H9 (cell line): ENCODE data around the gene NMUR1. TPM values are rescaled to one million over a fixed set of nuclear protein-coding genes. Genes with fewer than 3 reads are reported as not detected.

Experiments
- DNase-seq: peaks from one replicate; pipeline ENCODE4 v3.0.0-alpha.2; 2017
- H2AFZ ChIP-seq: one replicate; pipeline ENCODE4 v1.6.1; 2013; ENCODE audit warnings: mild to moderate bottlenecking, low read length, control low read depth, moderate library complexity
- H2AK5ac ChIP-seq: 2 replicates; pipeline ENCODE4 v1.6.1; 2013; ENCODE audit warnings: low read length, control low read depth, mixed read lengths; ENCODE audit not compliant: insufficient read length
- H2BK120ac ChIP-seq: one replicate; pipeline ENCODE4 v1.6.1; 2013; ENCODE audit warnings: low read depth, mild to moderate bottlenecking, low read length, control low read depth, inconsistent platforms; ENCODE audit not compliant: poor library complexity, severe bottlenecking
- H2BK12ac ChIP-seq: 2 replicates; pipeline ENCODE4 v1.6.1; 2013; ENCODE audit warnings: low read length, control low read depth, mixed read lengths, low read depth; ENCODE audit not compliant: insufficient read length
- H2BK15ac ChIP-seq: 2 replicates; pipeline ENCODE4 v1.6.1; 2013; ENCODE audit warnings: low read depth, low read length, control low read depth
- H2BK20ac ChIP-seq: one replicate; pipeline ENCODE4 v1.6.1; 2013; ENCODE audit warnings: low read depth, mild to moderate bottlenecking, low read length, control low read depth, inconsistent platforms; ENCODE audit not compliant: poor library complexity, severe bottlenecking
- H2BK5ac ChIP-seq: 2 replicates; pipeline ENCODE4 v1.6.1; 2013; ENCODE audit warnings: low read length, control low read depth, mixed read lengths; ENCODE audit not compliant: insufficient read length
- H3K14ac ChIP-seq: 2 replicates; pipeline ENCODE4 v1.6.1; 2013; ENCODE audit warnings: low read length, control low read depth; ENCODE audit not compliant: insufficient read depth
- H3K18ac ChIP-seq: 2 replicates; pipeline ENCODE4 v1.6.1; 2013; ENCODE audit warnings: low read depth, mild to moderate bottlenecking, mixed read lengths, low read length, control low read depth; ENCODE audit not compliant: insufficient read length
- H3K23ac ChIP-seq: 2 replicates; pipeline ENCODE4 v1.6.1; 2013; ENCODE audit warnings: low read length, control low read depth, mixed read lengths, low read depth; ENCODE audit not compliant: insufficient read length
- H3K23me2 ChIP-seq: 2 replicates; pipeline ENCODE4 v1.6.1; 2013; ENCODE audit warnings: low read depth, mild to moderate bottlenecking, mixed read lengths, low read length, control low read depth; ENCODE audit not compliant: insufficient read length, poor library complexity, severe bottlenecking
- H3K27ac ChIP-seq: 2 replicates; pipeline ENCODE4 v1.5.1; 2013; ENCODE audit warnings: low read length, control low read depth, mixed read lengths, low read depth; ENCODE audit not compliant: insufficient read length
- H3K27me3 ChIP-seq: 2 replicates; pipeline ENCODE4 v1.6.1; 2013; ENCODE audit warnings: low read length, control low read depth, inconsistent platforms; ENCODE audit not compliant: insufficient read depth
- H3K4ac ChIP-seq: 2 replicates; pipeline ENCODE4 v1.6.1; 2013; ENCODE audit warnings: low read depth, mild to moderate bottlenecking, control low read depth, inconsistent platforms, low read length, moderate library complexity
- H3K4me1 ChIP-seq: 2 replicates; pipeline ENCODE4 v1.6.1; 2013; ENCODE audit warnings: low read length, control low read depth, inconsistent platforms; ENCODE audit not compliant: insufficient read depth
- H3K4me2 ChIP-seq: 2 replicates; pipeline ENCODE4 v1.6.1; 2013; ENCODE audit warnings: low read length, control low read depth, mixed read lengths; ENCODE audit not compliant: insufficient read length, insufficient read depth
- H3K56ac ChIP-seq: 2 replicates; pipeline ENCODE4 v1.6.1; 2013; ENCODE audit warnings: low read depth, mild to moderate bottlenecking, mixed read lengths, low read length, control low read depth; ENCODE audit not compliant: insufficient read length
- H3K79me1 ChIP-seq: 2 replicates; pipeline ENCODE4 v1.6.1; 2013; ENCODE audit warnings: low read depth, mild to moderate bottlenecking, moderate library complexity, low read length, control low read depth, inconsistent platforms; ENCODE audit not compliant: insufficient read depth, poor library complexity, severe bottlenecking
- H3K79me2 ChIP-seq: 2 replicates; pipeline ENCODE4 v1.6.1; 2013; ENCODE audit warnings: low read length, control low read depth, inconsistent platforms; ENCODE audit not compliant: insufficient read depth
- H3K9ac ChIP-seq: 2 replicates; pipeline ENCODE4 v1.6.1; 2013; ENCODE audit warnings: low read length, control low read depth, mixed read lengths; ENCODE audit not compliant: insufficient read length; ENCODE audit errors: extremely low read depth
- H3K9me3 ChIP-seq: one replicate; pipeline ENCODE4 v1.6.1; 2013; ENCODE audit warnings: low read depth, low read length, inconsistent platforms; ENCODE audit not compliant: control insufficient read depth
- H3T11ph ChIP-seq: one replicate; pipeline ENCODE4 v1.6.1; 2013; ENCODE audit warnings: mild to moderate bottlenecking, low read length, control low read depth, inconsistent platforms
- H4K20me1 ChIP-seq: one replicate; pipeline ENCODE4 v1.6.1; 2013; ENCODE audit not compliant: control insufficient read depth, insufficient read length, insufficient read depth
- H4K5ac ChIP-seq: 2 replicates; pipeline ENCODE4 v1.6.1; 2013; ENCODE audit warnings: low read depth, mild to moderate bottlenecking, mixed read lengths, low read length, control low read depth; ENCODE audit not compliant: insufficient read length
- H4K8ac ChIP-seq: replicated peaks from 2 replicates; pipeline ENCODE4 v1.6.1; 2013; ENCODE audit warnings: low read length, control low read depth, mixed read lengths, low read depth; ENCODE audit not compliant: insufficient read length
- H4K91ac ChIP-seq: 2 replicates; pipeline ENCODE4 v1.6.1; 2013; ENCODE audit warnings: low read depth, mild to moderate bottlenecking, moderate library complexity, mixed read lengths, low read length, control low read depth; ENCODE audit not compliant: insufficient read length
- H3K27ac Mint-ChIP-seq, 3 experiments: 2 replicates in 2 of 3; 3 replicates in 1 of 3; pipeline ENCODE4 v1.8.0; 2020 to 2021; ENCODE audit warnings: mixed read lengths in 3 of 3, mild to moderate bottlenecking in 1 of 3, moderate library complexity in 1 of 3
- H3K27me3 Mint-ChIP-seq: 2 replicates; pipeline ENCODE4 v1.8.0; 2021; ENCODE audit warnings: low read depth, mild to moderate bottlenecking, moderate library complexity, mixed read lengths
- H3K36me3 Mint-ChIP-seq, 3 experiments: 2 replicates in 2 of 3; 3 replicates in 1 of 3; pipeline ENCODE4 v1.8.0; 2020 to 2021; ENCODE audit warnings: low read depth in 3 of 3, mixed read lengths in 3 of 3; ENCODE audit not compliant: insufficient read depth in 1 of 3
- H3K4me1 Mint-ChIP-seq, 2 experiments: 2 replicates each; pipeline ENCODE4 v1.8.0; 2020; ENCODE audit warnings: mixed read lengths in 2 of 2
- H3K4me3 Mint-ChIP-seq, 2 experiments: 2 replicates in 1 of 2; 3 replicates in 1 of 2; pipeline ENCODE4 v1.8.0; 2020 to 2021; ENCODE audit warnings: mild to moderate bottlenecking in 2 of 2, mixed read lengths in 2 of 2, moderate library complexity in 1 of 2
- H3K9me3 Mint-ChIP-seq, 2 experiments: 2 replicates in 1 of 2; 3 replicates in 1 of 2; pipeline ENCODE4 v1.8.0; 2020; ENCODE audit warnings: mild to moderate bottlenecking in 2 of 2, mixed read lengths in 2 of 2, moderate library complexity in 1 of 2
- CTCF ChIP-seq: fragments of 200-600 bp; sonication (generic); conservative IDR thresholded peaks from 3 replicates; pipeline ENCODE4 v1.8.0; 2021; ENCODE audit warnings: antibody characterized with exemption, mild to moderate bottlenecking
- WGBS: extraction: QIAGEN DNeasy Blood & Tissue Kit; methylation state at CpG from one replicate; pipeline ENCODE4 v1.1.7; 2013; ENCODE audit warnings: missing lambda C conversion rate, low lambda C conversion rate, mixed read lengths; ENCODE audit not compliant: insufficient read length; ENCODE audit errors: extremely low coverage; 5-methylcytosine and 5-hydroxymethylcytosine counted together
- total RNA-seq: library from RNA; stranded (reverse); gene quantifications from 2 replicates; pipeline ENCODE4 v1.2.1, GENCODE V29; 2021

Gene NMUR1
- total RNA-seq, 1 experiment from 2014 or later, result 0.20 TPM

GRCh38 chr2:231567159-231567558 lies 36.9 kb upstream of the NMUR1 start:
- H3K18ac ChIP-seq, result no peak overlapping the region
- no CpG with 5 or more reads among the region's 3 CpGs for WGBS
- H3K14ac ChIP-seq, result no peak overlapping the region
- no peaks in the 10 kb centered on the region for H3K27me3 ChIP-seq
- H2BK12ac ChIP-seq, result peak overlapping the region; percentile 45
- H3K23me2 ChIP-seq, result no peaks in the 10 kb centered on the region
- H3K27ac ChIP-seq, result no peak overlapping the region
- Mint-ChIP-seq H3K27me3 (no peaks in the 10 kb centered on the region), H3K27ac (peak overlapping the region in 1 of 3 experiments; percentile 28; a peak in 1 of 7 replicates), H3K4me3 (no peak overlapping the region), H3K9me3 (peaks cover 22 to 25% of the 10 kb centered on the region in 2 experiments), H3K4me1 (peaks cover 32 to 34% of the 10 kb centered on the region in 2 experiments), H3K36me3 (peaks cover 1 to 29% (median 5%) of the 10 kb centered on the region in 3 experiments; a peak in 4 of 7 replicates)
- H2AK5ac ChIP-seq, result no peak overlapping the region
- H2AFZ ChIP-seq, result no peak overlapping the region
- no peak overlapping the region for H3K4ac ChIP-seq
- no peak overlapping the region for H3T11ph ChIP-seq
- peaks cover 6% of the 10 kb centered on the region; the same call in 1 of the 2 replicates for H3K4me1 ChIP-seq
- H2BK5ac ChIP-seq, result no peak overlapping the region
- H4K91ac ChIP-seq, result no peak overlapping the region
- DNase-seq, result no peak
- no peaks in the 10 kb centered on the region for H3K79me2 ChIP-seq
- H3K23ac ChIP-seq, result no peak overlapping the region
- no peak overlapping the region for H3K9ac ChIP-seq
- H4K8ac ChIP-seq, result no peak overlapping the region
- no peaks in the 10 kb centered on the region for H3K79me1 ChIP-seq
- no peak overlapping the region for H2BK20ac ChIP-seq
- H4K5ac ChIP-seq, result no peak overlapping the region
- no peak overlapping the region for H3K4me2 ChIP-seq
- no peaks in the 10 kb centered on the region for H4K20me1 ChIP-seq
- H3K9me3 ChIP-seq, result no peaks in the 10 kb centered on the region
- no peak overlapping the region for H2BK15ac ChIP-seq
- no peak overlapping the region for H2BK120ac ChIP-seq
- no peak for TF ChIP-seq CTCF
- no peak overlapping the region for H3K56ac ChIP-seq
